Tibial nerve (tissue), 4 donors: ENCODE results near the gene COPS2.

Experiments used
- EP300 ChIP-seq, 2 donors: sonication (generic); formaldehyde crosslinking; IDR thresholded peaks; one replicate each; pipeline ENCODE4 v1.6.1; 2017; ENCODE audit warnings: antibody characterized with exemption in 2 of 2, mild to moderate bottlenecking in 1 of 2
- POLR2A ChIP-seq, 2 donors: fragments of 450-650 bp; IDR thresholded peaks; one replicate each; pipeline ENCODE4 v1.6.1; 2017; ENCODE audit warnings: antibody characterized with exemption in 2 of 2, mild to moderate bottlenecking in 2 of 2, moderate library complexity in 2 of 2
- TF ChIP-seq, protein P1 (sequence below), 5 experiments: fragments of 200-600 bp in 3 of 5; fragments of 450-650 bp in 2 of 5; sonication (generic) in 3 of 5; IDR thresholded peaks; one replicate each; pipeline ENCODE4 v1.5.1; 2016 to 2019; ENCODE audit warnings: antibody characterized with exemption in 5 of 5, mild to moderate bottlenecking in 3 of 5, moderate library complexity in 2 of 5

DNA sequence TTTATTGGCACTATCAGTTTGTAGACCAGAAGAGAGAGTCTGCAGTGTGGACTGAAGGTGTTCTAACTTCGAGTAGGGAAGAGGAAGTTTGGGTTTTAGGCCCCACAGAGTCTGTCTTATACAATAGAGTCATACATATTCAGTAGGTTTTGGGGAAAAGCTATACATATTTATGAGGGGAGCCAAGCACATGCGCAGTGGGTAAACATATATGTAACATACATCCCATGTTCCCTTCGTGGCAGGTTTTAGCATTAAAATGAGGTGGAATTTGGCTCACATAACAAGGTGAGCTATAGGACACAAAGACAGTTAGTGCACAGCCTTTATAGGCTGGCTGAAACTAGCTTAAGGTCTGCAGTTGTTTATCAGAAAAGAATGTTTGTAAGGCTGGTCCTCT is 19.5 kb upstream of the COPS2 start:
- TF ChIP-seq, protein P1, sequence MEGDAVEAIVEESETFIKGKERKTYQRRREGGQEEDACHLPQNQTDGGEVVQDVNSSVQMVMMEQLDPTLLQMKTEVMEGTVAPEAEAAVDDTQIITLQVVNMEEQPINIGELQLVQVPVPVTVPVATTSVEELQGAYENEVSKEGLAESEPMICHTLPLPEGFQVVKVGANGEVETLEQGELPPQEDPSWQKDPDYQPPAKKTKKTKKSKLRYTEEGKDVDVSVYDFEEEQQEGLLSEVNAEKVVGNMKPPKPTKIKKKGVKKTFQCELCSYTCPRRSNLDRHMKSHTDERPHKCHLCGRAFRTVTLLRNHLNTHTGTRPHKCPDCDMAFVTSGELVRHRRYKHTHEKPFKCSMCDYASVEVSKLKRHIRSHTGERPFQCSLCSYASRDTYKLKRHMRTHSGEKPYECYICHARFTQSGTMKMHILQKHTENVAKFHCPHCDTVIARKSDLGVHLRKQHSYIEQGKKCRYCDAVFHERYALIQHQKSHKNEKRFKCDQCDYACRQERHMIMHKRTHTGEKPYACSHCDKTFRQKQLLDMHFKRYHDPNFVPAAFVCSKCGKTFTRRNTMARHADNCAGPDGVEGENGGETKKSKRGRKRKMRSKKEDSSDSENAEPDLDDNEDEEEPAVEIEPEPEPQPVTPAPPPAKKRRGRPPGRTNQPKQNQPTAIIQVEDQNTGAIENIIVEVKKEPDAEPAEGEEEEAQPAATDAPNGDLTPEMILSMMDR (IDR thresholded peaks at IDR 0.05) = no peak
- TF ChIP-seq EP300 (IDR thresholded peaks at IDR 0.05) (no peak), POLR2A (IDR thresholded peaks at IDR 0.05) (no peak)
